ENCODE measurements around the gene GNPDA2. TPM values are rescaled to one million over a fixed set of nuclear protein-coding genes. Genes with fewer than 3 reads are reported as not detected.

GNPDA2 gene
- total and polyA plus RNA-seq, 9 of the 15 experiments (the other 6 are each of a cell fraction or from before 2014, with no cell fraction given), result 10.6 to 20.4 (median 13.0) TPM

GRCh38 chr4:44670506-44671199 lies 55.7 kb downstream of the GNPDA2 start:
- ATAC-seq (no peak), FAIRE-seq (no peak), DNase-seq (ENCODE audit: extremely low read depth in 1 of 4, low spot score in 3 of 4) (no peak)
- no peak for TF ChIP-seq MAFF (IDR thresholded peaks at IDR 0.05; ENCODE audit: low read length)
- no peak for TF ChIP-seq MAZ (CRISPR knock-in tag; conservative IDR thresholded peaks at IDR 0.05 in 1 of 2, IDR thresholded peaks at IDR 0.05 in 1 of 2)
- no peak for TF ChIP-seq PKNOX1 (IDR thresholded peaks at IDR 0.05)
- TF ChIP-seq FOXA1 (IDR thresholded peaks at IDR 0.05; ENCODE audit: borderline replicate concordance), result no peak
- no peak for TF ChIP-seq GATAD2A (IDR thresholded peaks at IDR 0.05)
- TF ChIP-seq ZC3H11A (IDR thresholded peaks at IDR 0.05; ENCODE audit: low read depth, low read length), result no peak
- no peak for TF ChIP-seq ZNF717 (CRISPR knock-in tag; IDR thresholded peaks at IDR 0.05)
- no peak for TF ChIP-seq GABPB1 (CRISPR knock-in tag; IDR thresholded peaks at IDR 0.05)
- no peak for TF ChIP-seq ZNF407 (IDR thresholded peaks at IDR 0.05; ENCODE audit: low read depth)
- no peak for TF ChIP-seq HNRNPUL1 (IDR thresholded peaks at IDR 0.05; ENCODE audit: low read length)
- TF ChIP-seq PHF8 (IDR thresholded peaks at IDR 0.05; ENCODE audit: borderline replicate concordance, low read length), result no peak
- TF ChIP-seq CBFA2T3 (IDR thresholded peaks at IDR 0.05), result no peak
- TF ChIP-seq ZNF124 (CRISPR knock-in tag; IDR thresholded peaks at IDR 0.05), result no peak
- H3K79me2 ChIP-seq (ENCODE audit: control insufficient read depth, insufficient read depth, low read length), result no peaks in the 10 kb centered on the region
- 0 out of 2 replicates have a peak overlapping the region, but pooled peaks have one; percentile 23 for H2AFZ ChIP-seq (ENCODE audit: low read depth, low read length)
- H3K9me1 ChIP-seq (ENCODE audit: control insufficient read depth, insufficient read depth, low read length), result no peaks in the 10 kb centered on the region
- no peak overlapping the region for H3K4me2 ChIP-seq (ENCODE audit: insufficient read depth, low read length)
- ChIA-PET POLR2A (no interaction called here), CTCF (ENCODE audit: low intra/inter-chr PET ratio) (no interaction called here)
- H3K27ac ChIP-seq (ENCODE audit: extremely low read depth, low read depth, low read length), result no peak overlapping the region
- no peaks in the 10 kb centered on the region for H4K20me1 ChIP-seq (replicated peaks; ENCODE audit: control insufficient read depth, insufficient read depth, low read length)
- no peaks in the 10 kb centered on the region for H3K36me3 ChIP-seq (ENCODE audit: control insufficient read depth, insufficient read depth, low read length)
- no TSS peak for BruUV-seq (replicated peaks)
- H3K27me3 ChIP-seq (ENCODE audit: control insufficient read depth in 2 of 2, insufficient read depth in 2 of 2, low read length in 2 of 2), result no peaks in the 10 kb centered on the region
- WGBS (ENCODE audit: insufficient coverage, low coverage, missing lambda C conversion rate), result 7% methylated on average over 4 of the region's 4 CpGs
- in situ Hi-C loops (cut with MboI), result no loop called here
- H3K9me3 ChIP-seq (replicated peaks; ENCODE audit: control insufficient read depth, insufficient read depth, low read depth, low read length), result no peaks in the 10 kb centered on the region
- peaks cover 0 to 11% of the 10 kb centered on the region in 2 experiments; a peak in 2 of 5 replicates for H3K4me1 ChIP-seq (replicated peaks in 1 of 2; ENCODE audit: control insufficient read depth in 2 of 2, insufficient read depth in 2 of 2, low read length in 2 of 2)
- intact Hi-C loops (cut with micrococcal nuclease), result no loop called here
- H3K4me3 ChIP-seq, result no peak overlapping the region
- no peak overlapping the region for H3K9ac ChIP-seq (ENCODE audit: insufficient read depth in 1 of 2, low read depth in 2 of 2, low read length in 2 of 2)

All from K562 (cell line).